Measurements from ENCODE around the gene GRB10. TPM values are rescaled to one million over a fixed set of nuclear protein-coding genes. Genes with fewer than 3 reads are reported as not detected.
"Not testable (repeated sequence)": the region's sequence is repeated elsewhere in the genome, so short reads cannot be mapped to it uniquely, and the experiment has no call there.

Gene GRB10
- total and polyA plus RNA-seq, 4 donors = 10.7 to 53.1 (median 17.5) TPM

GRCh38 chr7:50584386-50584785 lies 198.3 kb downstream of the GRB10 start (continued):
- TF ChIP-seq TAF1 (conservative IDR thresholded peaks at IDR 0.05) (no peak), RXRA (IDR thresholded peaks at IDR 0.05) (no peak), ATF3 (IDR thresholded peaks at IDR 0.05) (no peak)

- not testable (repeated sequence) for DNase-seq (ENCODE audit: low spot score)
- WGBS = 95% methylated on average over 4 of the region's 4 CpGs
Measured at GRCh38 chr7:50583295-50583694, 199.4 kb downstream of the GRB10 start.

GRCh38 chr7:50582271-50582670 lies 200.4 kb downstream of the GRB10 start:
- WGBS = 90% methylated on average over 4 of the region's 4 CpGs

More at GRCh38 chr7:50583295-50583694, 199.4 kb downstream of the GRB10 start:
- not testable (repeated sequence) for H3K27me3 ChIP-seq (ENCODE audit: control insufficient read depth in 4 of 4, insufficient read depth in 4 of 4, low read length in 3 of 4); H3K9me3 ChIP-seq (ENCODE audit: control insufficient read depth in 4 of 4, low read length in 3 of 4); H3K9ac ChIP-seq (ENCODE audit: low read depth in 1 of 2, low read length in 2 of 2); H3K4me3 ChIP-seq (ENCODE audit: low read depth in 1 of 3, low read length in 3 of 3); H3K4me1 ChIP-seq (ENCODE audit: control insufficient read depth in 4 of 4, insufficient read depth in 4 of 4, low read length in 3 of 4); H3K36me3 ChIP-seq (ENCODE audit: control insufficient read depth in 4 of 4, insufficient read depth in 3 of 4, low read depth in 1 of 4, low read length in 3 of 4); H3K27ac ChIP-seq (ENCODE audit: low read depth in 1 of 2, low read length in 2 of 2)

GRCh38 chr7:50580666-50581065 lies 202.0 kb downstream of the GRB10 start:
- H3K9me3 ChIP-seq (ENCODE audit: control insufficient read depth in 4 of 4, low read length in 3 of 4); H3K27ac ChIP-seq (ENCODE audit: low read depth in 1 of 2, low read length in 2 of 2); H3K4me3 ChIP-seq (ENCODE audit: low read depth in 1 of 3, low read length in 3 of 3); H3K9ac ChIP-seq (ENCODE audit: low read depth in 1 of 2, low read length in 2 of 2); DNase-seq (ENCODE audit: low spot score); H3K27me3 ChIP-seq (ENCODE audit: control insufficient read depth in 4 of 4, insufficient read depth in 4 of 4, low read length in 3 of 4); H3K36me3 ChIP-seq (ENCODE audit: control insufficient read depth in 4 of 4, insufficient read depth in 3 of 4, low read depth in 1 of 4, low read length in 3 of 4); H3K4me1 ChIP-seq (ENCODE audit: control insufficient read depth in 4 of 4, insufficient read depth in 4 of 4, low read length in 3 of 4): not testable (repeated sequence)
- 89% methylated on average over 2 of the region's 2 CpGs for WGBS

More at GRCh38 chr7:50582271-50582670, 200.4 kb downstream of the GRB10 start:
- not testable (repeated sequence) for H3K27ac ChIP-seq (ENCODE audit: low read depth in 1 of 2, low read length in 2 of 2); H3K4me3 ChIP-seq (ENCODE audit: low read depth in 1 of 3, low read length in 3 of 3); H3K9me3 ChIP-seq (ENCODE audit: control insufficient read depth in 4 of 4, low read length in 3 of 4); H3K4me1 ChIP-seq (ENCODE audit: control insufficient read depth in 4 of 4, insufficient read depth in 4 of 4, low read length in 3 of 4); H3K36me3 ChIP-seq (ENCODE audit: control insufficient read depth in 4 of 4, insufficient read depth in 3 of 4, low read depth in 1 of 4, low read length in 3 of 4); H3K27me3 ChIP-seq (ENCODE audit: control insufficient read depth in 4 of 4, insufficient read depth in 4 of 4, low read length in 3 of 4); H3K9ac ChIP-seq (ENCODE audit: low read depth in 1 of 2, low read length in 2 of 2); DNase-seq (ENCODE audit: low spot score)

- H3K4me1 ChIP-seq (ENCODE audit: control insufficient read depth in 4 of 4, insufficient read depth in 4 of 4, low read length in 3 of 4) = peaks cover 0 to 7% (median 3%) of the 10 kb centered on the region in 4 donors
- H3K9ac ChIP-seq (ENCODE audit: low read depth in 1 of 2, low read length in 2 of 2) = no peak overlapping the region
- WGBS = 42% methylated on average over 5 of the region's 5 CpGs
- H3K27ac ChIP-seq (ENCODE audit: low read depth in 1 of 2, low read length in 2 of 2) = no peak overlapping the region
- TF ChIP-seq SP1 (IDR thresholded peaks at IDR 0.05) (peak; percentile 27), RXRA (IDR thresholded peaks at IDR 0.05) (peak; percentile 60 to 76), RAD21 (IDR thresholded peaks at IDR 0.05) (no peak), HNF4A (conservative IDR thresholded peaks at IDR 0.05) (peak; percentile 20 to 27)
- peaks cover 0 to 4% (median 1%) of the 10 kb centered on the region in 4 donors for H3K9me3 ChIP-seq (ENCODE audit: control insufficient read depth in 4 of 4, low read length in 3 of 4)
- no peaks in the 10 kb centered on the region for H3K36me3 ChIP-seq (ENCODE audit: control insufficient read depth in 4 of 4, insufficient read depth in 3 of 4, low read depth in 1 of 4, low read length in 3 of 4)
- H3K4me3 ChIP-seq (ENCODE audit: low read depth in 1 of 3, low read length in 3 of 3) = no peak overlapping the region
- DNase-seq (ENCODE audit: low spot score) = no peak
- no peaks in the 10 kb centered on the region for H3K27me3 ChIP-seq (ENCODE audit: control insufficient read depth in 4 of 4, insufficient read depth in 4 of 4, low read length in 3 of 4)
Measured at GRCh38 chr7:50580057-50580456, 202.6 kb downstream of the GRB10 start.

- H3K4me3 ChIP-seq (ENCODE audit: low read depth in 1 of 3, low read length in 3 of 3); H3K36me3 ChIP-seq (ENCODE audit: control insufficient read depth in 4 of 4, insufficient read depth in 3 of 4, low read depth in 1 of 4, low read length in 3 of 4); H3K9me3 ChIP-seq (ENCODE audit: control insufficient read depth in 4 of 4, low read length in 3 of 4); H3K9ac ChIP-seq (ENCODE audit: low read depth in 1 of 2, low read length in 2 of 2); H3K4me1 ChIP-seq (ENCODE audit: control insufficient read depth in 4 of 4, insufficient read depth in 4 of 4, low read length in 3 of 4); H3K27me3 ChIP-seq (ENCODE audit: control insufficient read depth in 4 of 4, insufficient read depth in 4 of 4, low read length in 3 of 4); DNase-seq (ENCODE audit: low spot score); H3K27ac ChIP-seq (ENCODE audit: low read depth in 1 of 2, low read length in 2 of 2): not testable (repeated sequence)
- 84% methylated on average over 4 of the region's 4 CpGs for WGBS
Measured at GRCh38 chr7:50578105-50578504, 204.6 kb downstream of the GRB10 start.
